T follicular helper cell (primary cell): ENCODE results near the gene GPC6.

Experiments used
- DNase-seq: peaks from one replicate; pipeline ENCODE4 v3.0.0-alpha.2; 2020; ENCODE audit warnings: low read depth

Gene GPC6

GRCh38 chr13:93230261-93230855, 3.8 kb downstream of the GPC6 start:
- no peak for DNase-seq

- DNase-seq, result no peak
Observed at GRCh38 chr13:93231867-93232266, 5.3 kb downstream of the GPC6 start.

- DNase-seq, result no peak
Observed at GRCh38 chr13:93233997-93234416, 7.4 kb downstream of the GPC6 start.

GRCh38 chr13:93234459-93234858, 7.9 kb downstream of the GPC6 start:
- DNase-seq, result no peak

DNA sequence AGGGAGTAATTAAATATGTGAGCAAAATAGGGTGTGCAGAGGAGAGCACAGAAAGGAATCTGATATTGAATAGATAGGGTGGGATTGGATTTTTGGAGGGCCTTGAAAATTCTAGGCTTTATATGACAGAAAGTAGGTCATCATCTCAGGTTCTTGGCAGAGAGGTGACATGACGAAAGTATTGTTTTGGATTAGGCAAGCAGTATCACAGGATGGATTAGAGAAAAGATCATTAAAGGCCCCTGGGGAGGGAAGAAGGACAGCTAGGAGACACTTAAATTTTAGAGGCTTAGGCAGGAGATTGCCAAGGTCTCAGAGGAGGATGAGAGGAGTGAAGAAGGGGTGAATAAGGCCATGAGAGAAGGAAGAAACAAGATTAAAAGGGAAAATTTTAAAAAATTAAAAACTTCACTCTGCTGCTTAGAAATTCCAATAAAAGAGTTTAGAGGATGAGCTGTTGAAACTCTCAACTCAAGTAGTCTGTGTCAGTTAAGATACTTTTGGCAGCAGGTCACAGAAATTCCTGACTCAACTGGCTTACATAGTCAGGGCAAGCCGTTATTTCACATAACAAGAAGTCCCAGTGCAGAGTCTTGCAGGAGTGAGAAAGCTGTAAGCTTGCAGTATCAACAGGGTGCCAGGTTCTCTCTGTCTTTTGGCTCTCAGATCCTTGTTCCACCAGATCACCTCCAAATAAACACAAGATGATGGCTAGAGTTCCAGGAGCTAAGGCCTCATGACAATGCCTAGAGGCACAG, 8.8 kb downstream of the GPC6 start:
- DNase-seq, result no peak

- DNase-seq, result no peak
Observed at GRCh38 chr13:93238711-93239110, 12.1 kb downstream of the GPC6 start.

GRCh38 chr13:93243375-93244063, 16.9 kb downstream of the GPC6 start:
- no peak for DNase-seq

GRCh38 chr13:93244141-93244917, 17.7 kb downstream of the GPC6 start:
- no peak for DNase-seq

DNA sequence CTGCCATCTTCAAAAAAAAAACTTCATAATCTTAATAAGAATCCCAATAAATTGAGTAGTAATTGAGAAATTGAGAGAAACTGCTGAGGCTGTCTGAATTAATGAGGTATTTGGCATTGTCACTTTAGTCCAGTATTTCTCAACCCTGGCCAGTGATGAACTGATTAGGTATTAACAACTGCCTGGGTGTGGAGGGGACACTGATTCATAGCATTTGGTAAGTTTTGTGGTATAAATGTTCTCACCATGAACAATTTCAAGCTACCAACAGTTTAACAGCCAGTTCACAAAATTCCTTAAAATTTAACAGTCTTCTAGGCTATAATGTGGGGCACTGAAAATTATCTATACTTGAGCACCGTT, 18.3 kb downstream of the GPC6 start:
- no peak for DNase-seq

- no peak for DNase-seq
Observed at GRCh38 chr13:93246069-93246468, 19.5 kb downstream of the GPC6 start.

DNA sequence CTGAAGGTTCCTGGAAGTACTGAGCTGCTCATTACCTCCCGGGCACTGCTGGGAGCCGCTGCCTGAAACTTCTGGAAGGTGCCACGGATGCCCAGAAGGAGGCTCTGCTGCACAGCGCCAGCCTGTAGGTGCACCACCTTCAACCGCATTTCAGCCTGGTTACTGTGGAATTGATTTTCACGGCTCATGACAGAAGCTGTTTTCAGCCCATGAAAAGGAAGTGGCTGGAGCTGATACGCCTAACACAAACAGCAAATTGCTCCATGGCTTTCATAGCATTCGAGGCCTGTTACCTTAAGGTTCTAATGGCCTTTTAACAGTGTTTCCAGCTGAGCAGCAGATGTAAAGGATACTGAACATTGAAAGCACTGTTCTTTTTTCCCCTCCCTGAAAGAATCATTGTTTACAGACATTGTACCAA, 22.0 kb downstream of the GPC6 start:
- DNase-seq, result no peak

DNA sequence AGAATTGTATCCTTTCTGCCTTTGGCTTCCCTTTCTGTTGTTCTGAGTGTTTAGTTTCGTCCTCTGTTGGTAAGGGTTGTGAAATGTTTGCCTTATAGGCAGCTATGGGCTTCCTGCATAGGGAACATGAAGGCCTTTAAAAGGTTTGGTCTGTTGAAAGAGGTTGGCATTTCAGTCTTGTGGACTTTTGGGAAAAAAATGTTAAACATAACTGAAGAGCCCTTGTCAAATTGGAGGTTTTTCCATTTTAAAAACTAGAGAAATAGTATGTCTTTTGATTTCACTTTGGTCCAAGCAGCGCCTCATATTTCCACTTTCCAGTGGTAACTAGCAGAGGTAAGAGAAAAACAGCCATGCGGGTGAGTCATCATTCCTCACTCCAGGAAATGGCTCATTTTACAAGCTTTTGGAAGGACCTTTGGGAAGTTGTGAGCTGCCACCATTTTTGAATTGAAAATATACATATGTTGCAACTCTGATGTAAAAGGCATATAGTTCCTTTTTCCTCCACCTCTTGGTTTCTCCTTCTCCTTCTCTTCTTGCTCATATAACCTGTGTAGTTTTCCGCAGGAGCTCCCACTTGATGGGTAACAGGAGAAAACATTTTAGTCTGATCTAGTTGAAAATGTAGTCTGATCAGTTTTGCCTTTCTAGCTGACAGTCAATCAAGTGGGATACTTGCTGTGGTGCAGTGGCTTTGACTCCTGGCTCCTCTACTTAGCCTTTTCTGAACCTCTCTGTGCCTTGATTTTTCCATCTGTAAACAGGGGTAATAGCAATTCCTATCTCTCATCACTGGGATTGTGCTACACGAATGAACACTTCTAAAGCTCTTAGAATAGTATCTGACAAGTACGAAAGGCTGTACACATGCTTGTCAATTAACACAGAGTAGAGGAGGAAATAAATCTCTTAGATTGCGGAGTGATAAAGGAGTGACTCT, 23.0 kb downstream of the GPC6 start:
- no peak for DNase-seq

DNA sequence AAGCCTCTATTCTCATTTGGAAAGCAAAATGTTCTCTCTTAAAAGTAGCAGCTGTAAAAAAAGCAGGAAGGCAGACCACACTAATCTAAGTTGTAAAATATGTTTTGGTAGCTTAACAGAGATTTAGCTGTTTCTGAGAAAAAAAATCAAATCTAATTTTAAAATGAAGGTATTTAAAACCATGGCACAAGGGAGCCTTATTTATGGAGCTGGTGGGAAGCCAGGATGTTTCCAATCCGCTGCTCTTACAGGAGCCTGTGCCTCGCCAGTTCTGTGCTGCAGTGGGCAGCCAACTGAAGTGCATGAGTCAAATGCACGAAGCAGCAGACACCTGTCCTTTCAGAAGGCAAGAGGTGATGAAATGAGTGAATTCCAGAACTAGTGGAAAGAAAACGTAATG, 28.2 kb downstream of the GPC6 start:
- no peak for DNase-seq

DNA sequence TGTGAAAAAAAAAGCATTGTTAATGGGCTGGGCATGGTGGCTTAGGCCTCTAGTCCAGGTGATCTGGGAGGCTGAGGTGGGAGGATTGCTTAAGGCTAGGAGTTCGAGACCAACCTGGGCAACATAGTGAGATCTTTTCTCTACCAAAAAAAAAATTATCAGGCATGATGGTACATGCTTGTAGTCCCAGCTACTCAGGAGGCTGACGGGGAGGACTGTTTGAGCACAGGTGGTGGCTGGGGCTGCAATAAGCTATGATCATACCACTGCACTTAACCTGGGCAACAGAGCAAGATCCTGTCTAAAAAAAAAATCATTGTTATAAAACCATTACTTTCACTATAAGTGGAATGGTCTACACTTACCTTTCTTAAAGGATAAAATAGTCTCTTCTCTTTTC, 30.4 kb downstream of the GPC6 start:
- no peak for DNase-seq

DNA sequence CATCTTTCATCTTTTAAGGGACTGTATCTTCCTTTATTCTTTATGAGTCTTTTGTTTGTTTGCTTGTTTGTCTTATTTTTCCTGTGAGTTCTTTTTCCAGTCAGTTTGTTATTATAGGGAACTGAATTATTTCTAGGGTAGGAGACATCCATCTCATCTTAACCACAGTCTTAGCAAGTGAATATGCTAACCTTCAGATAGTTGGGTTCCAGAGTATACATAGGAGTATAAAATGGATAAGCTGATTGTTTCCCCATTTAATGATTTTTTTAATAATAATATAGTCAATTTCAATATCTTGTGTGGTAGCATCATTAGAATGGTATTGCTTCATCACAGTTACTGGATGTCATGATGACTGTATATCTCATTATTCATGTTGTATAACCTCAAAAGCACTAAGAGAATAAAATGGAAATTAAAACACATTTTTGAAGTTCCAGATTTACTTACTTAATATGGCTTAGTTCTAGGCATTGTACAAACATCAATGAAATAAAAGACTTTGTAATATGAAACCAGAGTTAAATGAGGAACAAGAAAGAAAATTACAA, 33.0 kb downstream of the GPC6 start:
- no peak for DNase-seq

DNA sequence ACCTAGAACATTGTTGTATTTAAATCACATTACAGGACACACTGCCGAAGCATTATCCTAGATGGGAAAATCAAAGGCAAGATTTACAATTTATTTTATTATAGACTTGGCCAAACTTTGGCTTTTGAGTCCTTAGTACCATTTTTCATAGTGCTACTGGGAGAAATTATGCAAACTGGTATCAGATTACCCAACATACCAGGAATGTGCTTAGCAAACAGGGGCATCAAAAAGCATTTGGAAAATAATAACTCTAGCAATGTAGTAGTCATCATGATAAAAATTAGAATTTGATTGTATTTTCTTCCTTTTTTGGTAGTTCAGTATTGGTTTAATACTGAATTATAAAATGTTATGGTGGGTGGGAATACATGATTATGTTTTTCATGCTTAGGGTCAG, 34.0 kb downstream of the GPC6 start:
- DNase-seq, result no peak

- DNase-seq, result no peak
Observed at GRCh38 chr13:93262729-93263345, 36.2 kb downstream of the GPC6 start.

- no peak for DNase-seq
Observed at GRCh38 chr13:93264876-93265275, 38.3 kb downstream of the GPC6 start.

GRCh38 chr13:93265800-93266199, 39.2 kb downstream of the GPC6 start:
- no peak for DNase-seq

- no peak for DNase-seq
Observed at GRCh38 chr13:93266681-93267080, 40.1 kb downstream of the GPC6 start.
